ENCODE data around the gene COL27A1. TPM values are rescaled to one million over a fixed set of nuclear protein-coding genes. Genes with fewer than 3 reads are reported as not detected.

The COL27A1 gene
- polyA plus RNA-seq, 1 donor (not counting 4 experiments of a cell fraction or from before 2014, with no cell fraction given) = 14.0 TPM

- DNase-seq (ENCODE audit: low read depth, low spot score) = no peak
- dilution Hi-C loops (cut with MboI; ENCODE audit: extremely low pct_ligation_motif_present, low sequenced_read_pairs) = no loop called here
- H2AFZ ChIP-seq (ENCODE audit: control insufficient read depth, low read length) = no peak overlapping the region
- H4K20me1 ChIP-seq (ENCODE audit: control insufficient read depth, extremely low read depth, insufficient read depth, low read length) = no peaks in the 10 kb centered on the region
- no peaks in the 10 kb centered on the region for H3K36me3 ChIP-seq (ENCODE audit: control insufficient read depth in 2 of 2, extremely low read depth in 1 of 2, insufficient read depth in 2 of 2, low read length in 2 of 2)
- no peak for FAIRE-seq
- no peak overlapping the region for H3K4me3 ChIP-seq (ENCODE audit: control insufficient read depth in 2 of 3, extremely low read depth in 1 of 3, insufficient read depth in 2 of 3, low read depth in 1 of 3, low read length in 3 of 3)
- H3K27ac ChIP-seq (ENCODE audit: control insufficient read depth, insufficient read depth, low read length) = no peak overlapping the region
- H3K9me3 ChIP-seq (ENCODE audit: control insufficient read depth, low read depth, low read length) = no peaks in the 10 kb centered on the region
- peaks cover 5% of the 10 kb centered on the region for H3K4me1 ChIP-seq (ENCODE audit: control insufficient read depth, extremely low read depth, insufficient read depth, low read length)
- H3K79me2 ChIP-seq (ENCODE audit: control insufficient read depth, insufficient read depth, low read length) = no peaks in the 10 kb centered on the region
- H3K27me3 ChIP-seq (ENCODE audit: control insufficient read depth, extremely low read depth, insufficient read depth, low read length) = peaks cover 13% of the 10 kb centered on the region
- H3K9me1 ChIP-seq (ENCODE audit: control insufficient read depth, extremely low read depth, insufficient read depth, low read length) = no peaks in the 10 kb centered on the region
- H3K4me2 ChIP-seq (ENCODE audit: control insufficient read depth, extremely low read depth, insufficient read depth, low read depth, low read length) = no peak overlapping the region
- TF ChIP-seq EZH2 (IDR thresholded peaks at IDR 0.05; ENCODE audit: low read length) = no peak
- TF ChIP-seq CTCF (optimal IDR thresholded peaks at IDR 0.05 in 1 of 3, IDR thresholded peaks at IDR 0.05 in 1 of 3, conservative IDR thresholded peaks at IDR 0.05 in 1 of 3; ENCODE audit: extremely low read depth in 1 of 3, insufficient read depth in 2 of 3, low read length in 3 of 3) = no peak
- H3K9ac ChIP-seq (ENCODE audit: control insufficient read depth, extremely low read depth, insufficient read depth, low read length) = no peak overlapping the region
These were observed 39.6 kb upstream of the COL27A1 start for GRCh38 chr9:114115654-114116125.

GRCh38 chr9:114116126-114116747, 39.1 kb upstream of the COL27A1 start:
- H3K9ac ChIP-seq (ENCODE audit: control insufficient read depth, extremely low read depth, insufficient read depth, low read length) = no peak overlapping the region
- dilution Hi-C loops (cut with MboI; ENCODE audit: extremely low pct_ligation_motif_present, low sequenced_read_pairs) = no loop called here
- no peaks in the 10 kb centered on the region for H3K79me2 ChIP-seq (ENCODE audit: control insufficient read depth, insufficient read depth, low read length)
- no peak for DNase-seq (ENCODE audit: low read depth, low spot score)
- peaks cover 13% of the 10 kb centered on the region for H3K27me3 ChIP-seq (ENCODE audit: control insufficient read depth, extremely low read depth, insufficient read depth, low read length)
- no peak overlapping the region for H3K4me3 ChIP-seq (ENCODE audit: control insufficient read depth in 2 of 3, extremely low read depth in 1 of 3, insufficient read depth in 2 of 3, low read depth in 1 of 3, low read length in 3 of 3)
- TF ChIP-seq EZH2 (IDR thresholded peaks at IDR 0.05; ENCODE audit: low read length) (no peak), CTCF (optimal IDR thresholded peaks at IDR 0.05 in 1 of 3, IDR thresholded peaks at IDR 0.05 in 1 of 3, conservative IDR thresholded peaks at IDR 0.05 in 1 of 3; ENCODE audit: extremely low read depth in 1 of 3, insufficient read depth in 2 of 3, low read length in 3 of 3) (no peak)
- H2AFZ ChIP-seq (ENCODE audit: control insufficient read depth, low read length) = no peak overlapping the region
- H3K4me1 ChIP-seq (ENCODE audit: control insufficient read depth, extremely low read depth, insufficient read depth, low read length) = peaks cover 5% of the 10 kb centered on the region
- H3K9me3 ChIP-seq (ENCODE audit: control insufficient read depth, low read depth, low read length) = no peaks in the 10 kb centered on the region
- H3K27ac ChIP-seq (ENCODE audit: control insufficient read depth, insufficient read depth, low read length) = no peak overlapping the region
- no peaks in the 10 kb centered on the region for H3K36me3 ChIP-seq (ENCODE audit: control insufficient read depth in 2 of 2, extremely low read depth in 1 of 2, insufficient read depth in 2 of 2, low read length in 2 of 2)
- FAIRE-seq = no peak
- H3K4me2 ChIP-seq (ENCODE audit: control insufficient read depth, extremely low read depth, insufficient read depth, low read depth, low read length) = no peak overlapping the region
- no peaks in the 10 kb centered on the region for H3K9me1 ChIP-seq (ENCODE audit: control insufficient read depth, extremely low read depth, insufficient read depth, low read length)
- H4K20me1 ChIP-seq (ENCODE audit: control insufficient read depth, extremely low read depth, insufficient read depth, low read length) = no peaks in the 10 kb centered on the region

All from keratinocyte (primary cell).